ENCODE results near the gene IFNL2.

DNA sequence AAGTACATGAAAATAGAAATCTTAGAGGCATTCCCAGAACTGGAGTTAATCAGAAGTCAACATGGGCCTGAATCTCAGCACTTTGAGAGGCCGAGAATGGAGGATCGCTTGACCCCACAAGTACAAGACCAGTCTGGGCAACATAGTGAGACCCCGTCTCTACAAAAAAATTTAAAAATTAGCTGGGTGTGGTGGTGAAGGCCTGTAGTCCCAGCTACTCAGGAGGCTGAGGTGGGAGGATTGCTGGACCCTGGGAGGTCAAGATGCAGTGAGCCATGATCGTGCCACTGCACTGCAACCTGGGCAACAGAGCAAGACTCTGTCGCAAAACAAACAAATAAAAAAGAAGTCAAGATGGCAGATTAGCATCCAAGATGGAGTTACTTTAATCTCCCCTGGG lies 8.5 kb downstream of the IFNL2 start:
- TF ChIP-seq POLR2A (IDR thresholded peaks at IDR 0.05): no peak
- TF ChIP-seq, protein P1, sequence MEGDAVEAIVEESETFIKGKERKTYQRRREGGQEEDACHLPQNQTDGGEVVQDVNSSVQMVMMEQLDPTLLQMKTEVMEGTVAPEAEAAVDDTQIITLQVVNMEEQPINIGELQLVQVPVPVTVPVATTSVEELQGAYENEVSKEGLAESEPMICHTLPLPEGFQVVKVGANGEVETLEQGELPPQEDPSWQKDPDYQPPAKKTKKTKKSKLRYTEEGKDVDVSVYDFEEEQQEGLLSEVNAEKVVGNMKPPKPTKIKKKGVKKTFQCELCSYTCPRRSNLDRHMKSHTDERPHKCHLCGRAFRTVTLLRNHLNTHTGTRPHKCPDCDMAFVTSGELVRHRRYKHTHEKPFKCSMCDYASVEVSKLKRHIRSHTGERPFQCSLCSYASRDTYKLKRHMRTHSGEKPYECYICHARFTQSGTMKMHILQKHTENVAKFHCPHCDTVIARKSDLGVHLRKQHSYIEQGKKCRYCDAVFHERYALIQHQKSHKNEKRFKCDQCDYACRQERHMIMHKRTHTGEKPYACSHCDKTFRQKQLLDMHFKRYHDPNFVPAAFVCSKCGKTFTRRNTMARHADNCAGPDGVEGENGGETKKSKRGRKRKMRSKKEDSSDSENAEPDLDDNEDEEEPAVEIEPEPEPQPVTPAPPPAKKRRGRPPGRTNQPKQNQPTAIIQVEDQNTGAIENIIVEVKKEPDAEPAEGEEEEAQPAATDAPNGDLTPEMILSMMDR (IDR thresholded peaks at IDR 0.05 in 4 of 5, conservative IDR thresholded peaks at IDR 0.05 in 1 of 5): no peak
